MCF 10A (cell line): ENCODE results near the gene PTH1R. TPM values are rescaled to one million over a fixed set of nuclear protein-coding genes. Genes with fewer than 3 reads are reported as not detected.

ENCODE experiments used
- BruUV-seq: library from RNA; stranded (reverse); fragments of 400-500 nt; replicated peaks from 2 replicates; lab custom pipeline; 2021; lab: Mats Ljungman, UMichigan
- CTCF ChIA-PET: fragments of 300-600 bp; sonication (Branson Sonifier 250); formaldehyde crosslinking; extraction: SDS; loops from one replicate; lab custom pipeline; 2021; ENCODE audit warnings: antibody characterized with exemption, inconsistent platforms; lab: Yijun Ruan, JAX
- POLR2A ChIA-PET: fragments of 300-600, 350-650 bp; sonication (Branson Sonifier 250); formaldehyde crosslinking; extraction: SDS; loops from one replicate; lab custom pipeline; 2020; ENCODE audit warnings: antibody characterized with exemption, inconsistent platforms; lab: Yijun Ruan, JAX
- DNase-seq: peaks from one replicate; pipeline ENCODE4 v3.0.0-alpha.2; 2018; ENCODE audit not compliant: unreplicated experiment
- H3K27ac Mint-ChIP-seq: one replicate; pipeline ENCODE4 v1.8.0; 2022; ENCODE audit warnings: mild to moderate bottlenecking, low read depth, mixed read lengths; ENCODE audit not compliant: unreplicated experiment
- H3K27me3 Mint-ChIP-seq: one replicate; pipeline ENCODE4 v1.8.0; 2022; ENCODE audit warnings: mixed read lengths; ENCODE audit not compliant: insufficient read depth, unreplicated experiment
- H3K36me3 Mint-ChIP-seq: one replicate; pipeline ENCODE4 v1.8.0; 2022; ENCODE audit warnings: mild to moderate bottlenecking, moderate library complexity, mixed read lengths; ENCODE audit not compliant: insufficient read depth, unreplicated experiment
- H3K4me1 Mint-ChIP-seq: one replicate; pipeline ENCODE4 v1.8.0; 2022; ENCODE audit warnings: mixed read lengths; ENCODE audit not compliant: insufficient read depth, unreplicated experiment
- H3K4me3 Mint-ChIP-seq: one replicate; pipeline ENCODE4 v1.8.0; 2022; ENCODE audit warnings: mild to moderate bottlenecking, moderate library complexity, mixed read lengths; ENCODE audit not compliant: unreplicated experiment
- H3K9me3 Mint-ChIP-seq: one replicate; pipeline ENCODE4 v1.8.0; 2022; ENCODE audit warnings: mixed read lengths; ENCODE audit not compliant: unreplicated experiment
- CTCF ChIP-seq: fragments of 200-600 bp; IDR thresholded peaks from one replicate; pipeline ENCODE4 v1.8.0; 2022; ENCODE audit warnings: antibody characterized with exemption, mild to moderate bottlenecking; ENCODE audit not compliant: unreplicated experiment
- intact Hi-C: fragments of 100-400 bp; cut with micrococcal nuclease; formaldehyde crosslinking; loops from 2 replicates; pipeline ENCODE4 v1.14.1; 2022
- total RNA-seq: library from RNA; stranded (reverse); gene quantifications from 2 replicates; pipeline ENCODE4 v1.2.3, GENCODE V29; 2022

PTH1R gene
- total RNA-seq, 1 experiment from 2014 or later, result not detected

- ChIA-PET CTCF (interaction anchor here (0.9 kb wide), 1 partner anchor 8 kb away, joined by 3 read pairs; no protein-coding TSS in a partner anchor), POLR2A (no interaction called here)
- no peak for TF ChIP-seq CTCF
- intact Hi-C loops, result no loop called here
- Mint-ChIP-seq H3K9me3 (no peaks in the 10 kb centered on the region), H3K4me1 (no peaks in the 10 kb centered on the region), H3K36me3 (no peaks in the 10 kb centered on the region), H3K27ac (no peak overlapping the region), H3K27me3 (peaks cover 22% of the 10 kb centered on the region), H3K4me3 (no peak overlapping the region)
- DNase-seq, result no peak
- BruUV-seq, result no TSS peak
Observed at GRCh38 chr3:46875560-46875959, 2.0 kb upstream of the PTH1R start.

GRCh38 chr3:46876313-46877300, 914 bp upstream of the PTH1R start:
- DNase-seq, result no peak
- TF ChIP-seq CTCF, result no peak
- BruUV-seq, result no TSS peak
- ChIA-PET POLR2A (interaction anchor here (0.5 kb wide), 1 partner anchor 9 kb away, joined by 3 read pairs; no protein-coding TSS in a partner anchor), CTCF (interaction anchor here (0.9 to 1.9 kb wide), 3 partner anchors 9 to 33 kb away, joined by 3 to 4 read pairs (median 3); no protein-coding TSS in a partner anchor)
- H3K27ac Mint-ChIP-seq, result no peak overlapping the region
- H3K4me3 Mint-ChIP-seq, result no peak overlapping the region
- H3K27me3 Mint-ChIP-seq, result peaks cover 19% of the 10 kb centered on the region
- H3K9me3 Mint-ChIP-seq, result no peaks in the 10 kb centered on the region
- H3K4me1 Mint-ChIP-seq, result no peaks in the 10 kb centered on the region
- intact Hi-C loops, result no loop called here
- H3K36me3 Mint-ChIP-seq, result no peaks in the 10 kb centered on the region

GRCh38 chr3:46878781-46879436, 1.4 kb downstream of the PTH1R start:
- no peak for DNase-seq
- ChIA-PET POLR2A (interaction anchor here (1.0 kb wide), 1 partner anchor 101 kb away, joined by 3 read pairs; the partner anchor contains the start of gene NBEAL2), CTCF (interaction anchor here (2.2 kb wide), 1 partner anchor 12 kb away, joined by 14 read pairs; no protein-coding TSS in a partner anchor)
- Mint-ChIP-seq H3K36me3 (no peaks in the 10 kb centered on the region), H3K4me3 (no peak overlapping the region), H3K27me3 (peaks cover 22% of the 10 kb centered on the region), H3K9me3 (no peaks in the 10 kb centered on the region), H3K27ac (no peak overlapping the region), H3K4me1 (no peaks in the 10 kb centered on the region)
- no peak for TF ChIP-seq CTCF
- BruUV-seq, result no TSS peak
- intact Hi-C loops, result no loop called here
